Embryonic facial prominence (tissue), 1 donor: ENCODE results near the gene NECTIN1.

Experiments used
- DNase-seq: peaks from one replicate; pipeline ENCODE4 v3.0.0-alpha.2; 2016; ENCODE audit errors: extremely low spot score

NECTIN1 gene

GRCh38 chr11:119730789-119731386 lies 1.9 kb upstream of the NECTIN1 start:
- DNase-seq: no peak

GRCh38 chr11:119729951-119730613 lies 1.1 kb upstream of the NECTIN1 start:
- DNase-seq: no peak

- DNase-seq: no peak
Measured at GRCh38 chr11:119729581-119729927, 554 bp upstream of the NECTIN1 start.

DNA sequence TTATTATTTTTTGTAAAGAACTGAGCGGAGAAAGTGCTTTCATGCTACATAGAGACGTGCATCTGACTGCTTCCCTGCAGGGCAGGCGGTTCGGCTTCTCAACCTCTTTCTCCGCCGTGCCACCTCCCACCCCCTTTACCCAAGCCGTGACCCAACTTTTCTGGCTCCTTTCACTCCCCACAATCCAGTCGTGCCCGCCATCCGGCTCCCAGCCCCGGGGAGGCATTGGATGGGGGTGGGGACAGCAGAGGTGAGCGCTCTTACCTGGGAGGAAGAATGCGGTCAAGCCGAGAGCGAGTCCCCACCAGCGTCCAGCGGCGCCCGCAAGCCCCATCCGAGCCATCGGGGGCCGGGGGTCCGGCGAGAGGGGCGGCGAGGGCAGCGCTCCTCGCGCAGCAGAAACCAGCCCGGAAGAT lies 781 bp downstream of the NECTIN1 start:
- DNase-seq: no peak

DNA sequence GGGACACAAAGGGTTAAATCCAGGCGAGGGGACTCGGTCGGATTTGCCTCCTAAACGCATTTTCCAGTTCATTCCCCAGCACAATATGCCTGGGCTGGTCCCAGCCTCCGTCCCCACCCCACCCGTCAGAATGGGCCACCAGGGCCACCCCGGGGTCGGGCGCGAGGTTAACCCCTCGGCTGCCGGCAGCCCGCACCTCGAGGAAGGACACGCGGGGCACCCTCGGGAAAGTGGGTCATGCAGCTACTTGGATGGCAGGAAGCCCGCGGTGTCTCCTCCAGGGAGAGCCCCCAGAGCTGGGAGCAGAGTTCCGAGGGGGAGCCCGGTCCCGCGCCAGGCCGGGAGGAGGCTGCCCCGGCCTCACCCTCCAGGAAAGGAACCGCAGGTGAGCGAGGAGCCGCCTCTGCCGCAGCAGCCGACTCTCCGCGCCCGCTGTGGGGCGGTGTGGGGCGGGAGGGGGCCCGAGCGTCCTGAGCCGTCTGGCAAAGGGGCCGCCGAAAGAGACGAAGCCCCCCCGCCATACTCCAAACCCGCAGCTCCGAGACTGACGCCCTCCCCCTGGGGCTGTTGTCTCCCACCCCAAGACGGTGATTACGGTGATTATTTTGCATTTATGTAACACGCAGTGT lies 1.4 kb downstream of the NECTIN1 start:
- DNase-seq: no peak

DNA sequence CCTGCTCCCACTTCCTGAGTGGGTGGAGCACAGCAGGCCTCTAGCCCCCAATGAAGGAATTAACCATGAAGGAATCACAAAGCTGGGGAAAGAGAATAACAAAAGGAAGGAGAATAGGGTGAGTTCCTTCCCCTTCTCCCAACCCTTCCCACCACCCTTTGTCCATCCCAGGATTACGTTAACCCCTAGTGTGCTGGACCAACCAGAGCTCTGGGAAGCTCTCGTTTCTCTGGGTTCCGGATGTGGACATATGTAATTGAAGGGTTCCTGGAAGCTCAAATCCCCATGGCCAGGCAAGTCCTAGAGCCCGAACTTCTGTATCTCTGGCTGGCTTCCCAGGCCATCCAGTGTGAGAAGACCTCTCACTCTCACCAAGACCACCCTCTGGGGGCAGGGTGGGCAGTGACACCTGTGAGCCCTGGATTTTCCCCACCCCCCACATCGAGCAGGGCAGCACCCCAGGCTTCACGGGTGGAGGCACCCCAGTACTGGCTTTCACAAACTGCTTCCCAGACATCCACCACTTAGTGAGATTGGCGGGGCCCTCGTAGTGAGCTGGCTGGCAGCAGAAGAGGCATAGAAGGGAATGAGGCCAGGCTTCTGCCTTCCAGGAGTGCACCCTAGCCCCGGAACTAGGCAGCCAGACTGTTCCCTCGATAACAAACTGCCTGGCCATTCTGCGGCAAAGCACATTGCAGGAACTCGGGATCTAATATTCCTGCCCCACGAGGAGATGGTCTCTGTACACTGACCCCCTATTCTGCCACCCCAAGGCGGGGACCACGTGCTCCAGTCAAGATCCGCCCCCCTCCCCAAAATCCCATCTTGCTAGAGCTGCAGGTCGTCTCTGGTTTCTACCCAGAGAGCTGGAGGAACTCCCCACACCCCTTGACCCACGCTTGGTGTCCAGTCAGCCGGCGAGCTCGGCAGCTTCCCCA lies 2.1 kb downstream of the NECTIN1 start:
- DNase-seq: no peak

DNA sequence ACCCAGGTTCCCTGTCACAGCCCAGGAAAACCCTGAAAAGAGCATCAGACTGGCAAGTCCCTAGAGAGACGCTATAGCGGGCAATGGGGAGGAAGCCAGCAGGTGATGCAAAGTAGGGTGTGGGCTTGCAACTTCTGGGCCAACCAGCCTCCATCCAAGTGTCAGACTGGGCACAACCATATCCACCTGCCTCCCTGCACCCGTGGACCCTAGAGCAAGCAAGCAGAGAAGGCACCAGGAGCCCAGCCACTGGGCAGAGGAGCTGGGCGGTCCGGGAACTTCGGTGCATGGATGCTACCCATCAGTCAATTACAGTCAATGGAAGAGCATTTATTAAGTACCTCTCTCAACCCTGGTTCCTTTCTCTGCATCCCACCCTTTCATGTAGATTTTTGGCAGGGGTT lies 2.8 kb downstream of the NECTIN1 start:
- DNase-seq: no peak

- no peak for DNase-seq
Measured at GRCh38 chr11:119724956-119725355, 4.0 kb downstream of the NECTIN1 start.

GRCh38 chr11:119723952-119724325 lies 5.1 kb downstream of the NECTIN1 start:
- DNase-seq: no peak

- no peak for DNase-seq
Measured at GRCh38 chr11:119723243-119723951, 5.6 kb downstream of the NECTIN1 start.

DNA sequence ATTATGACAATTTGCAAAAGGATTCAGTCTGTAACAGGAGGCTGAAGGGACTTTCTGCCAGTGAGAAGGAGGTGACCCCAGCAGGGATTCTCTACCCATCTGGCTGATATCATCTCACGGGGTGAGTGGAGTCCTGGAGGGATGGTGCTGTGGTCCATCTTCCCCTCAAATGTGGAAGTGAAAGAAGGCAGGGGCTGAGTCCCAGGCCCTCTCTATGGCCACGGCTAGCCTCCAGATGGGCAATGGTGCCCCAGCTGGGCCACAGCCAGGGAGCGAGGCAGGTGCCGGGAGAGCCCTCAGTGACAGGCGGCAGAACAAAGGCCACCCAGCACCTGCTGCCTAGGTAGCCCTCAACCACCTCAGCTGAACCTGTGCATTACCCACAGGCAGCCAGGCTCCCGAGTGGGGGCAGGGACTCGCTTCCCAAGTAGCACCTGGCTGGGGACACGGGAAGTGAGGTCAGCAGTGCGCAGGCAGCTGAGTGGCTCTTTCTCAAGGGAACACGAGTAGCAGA lies 6.7 kb downstream of the NECTIN1 start:
- no peak for DNase-seq

- no peak for DNase-seq
Measured at GRCh38 chr11:119721129-119722120, 7.6 kb downstream of the NECTIN1 start.

- no peak for DNase-seq
Measured at GRCh38 chr11:119720311-119720913, 8.6 kb downstream of the NECTIN1 start.

- DNase-seq: no peak
Measured at GRCh38 chr11:119717839-119718534, 11.0 kb downstream of the NECTIN1 start.

- no peak for DNase-seq
Measured at GRCh38 chr11:119716582-119717498, 12.2 kb downstream of the NECTIN1 start.

DNA sequence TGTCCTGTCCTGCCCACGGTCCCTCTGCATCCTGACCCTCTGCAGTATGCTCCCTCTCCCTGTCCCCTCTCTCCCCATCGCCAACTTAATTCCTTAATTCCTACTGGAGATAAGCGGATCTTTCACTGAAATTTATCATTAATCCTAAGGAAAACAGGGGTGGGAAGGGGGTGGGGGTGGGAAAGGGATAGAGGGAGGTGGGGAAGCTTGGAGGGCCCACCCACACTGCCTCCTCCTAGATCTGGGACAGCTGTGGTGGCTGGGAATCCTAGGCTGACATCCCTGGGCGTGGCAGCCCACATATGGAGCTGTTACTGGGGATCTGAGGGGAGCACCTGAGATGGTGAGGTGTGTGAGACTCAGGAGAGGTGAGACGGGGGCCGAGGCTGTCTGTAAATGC lies 14.4 kb downstream of the NECTIN1 start:
- no peak for DNase-seq

DNA sequence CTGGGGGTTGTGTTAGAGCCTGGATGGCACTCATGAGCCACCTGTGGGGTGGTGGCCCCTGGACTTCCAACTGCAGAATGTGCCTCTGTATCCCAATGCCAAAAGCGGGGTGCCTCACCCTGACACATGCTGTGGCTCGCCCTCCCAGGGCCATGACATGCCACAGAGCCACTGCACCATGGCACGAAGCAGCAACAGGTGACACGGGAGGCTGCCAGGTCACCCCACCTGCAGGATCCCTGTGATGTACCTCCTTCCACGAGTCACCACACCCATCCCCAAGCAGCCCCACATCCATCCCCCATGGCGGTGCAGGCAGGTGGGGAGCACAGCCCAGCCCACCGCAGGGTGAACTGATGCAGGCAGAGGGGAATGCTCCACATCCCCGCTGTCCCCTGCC lies 14.8 kb downstream of the NECTIN1 start:
- DNase-seq: no peak
